Activated CD4-positive, alpha-beta T cell treated with anti-CD3 and anti-CD28 coated beads for 36 hours (primary cell): ENCODE measurements around the gene OS9. TPM values are rescaled to one million over a fixed set of nuclear protein-coding genes. Genes with fewer than 3 reads are reported as not detected.
A peak's percentile ranks its signal among the peaks of the same experiment; 100 is the strongest.
"Not testable (repeated sequence)": the region's sequence is repeated elsewhere in the genome, so short reads cannot be mapped to it uniquely, and the experiment has no call there.

ENCODE experiments used
- ATAC-seq: fragments of 200-7000 bp; cut with Tn5 transposase; one replicate; pipeline ENCODE4 v1.10.0; 2021; ENCODE audit warnings: mild to moderate bottlenecking, moderate library complexity
- CTCF ChIA-PET: fragments of 350-600 bp; sonication (Branson Sonifier 250); formaldehyde crosslinking; loops from one replicate; lab custom pipeline; 2021; ENCODE audit warnings: antibody characterized with exemption; lab: Charles Lee
- POLR2A ChIA-PET: fragments of 350-600 bp; sonication (Branson Sonifier 250); formaldehyde crosslinking; loops from one replicate; lab custom pipeline; 2021; ENCODE audit warnings: antibody characterized with exemption, inconsistent platforms; lab: Charles Lee
- DNase-seq: peaks from one replicate; pipeline ENCODE4 v3.0.0-alpha.2; 2020
- H3K27ac Mint-ChIP-seq: one replicate; pipeline ENCODE4 v1.8.0; 2021; ENCODE audit warnings: mixed read lengths
- H3K27me3 Mint-ChIP-seq: one replicate; pipeline ENCODE4 v1.8.0; 2021; ENCODE audit warnings: mixed read lengths
- H3K36me3 Mint-ChIP-seq: one replicate; pipeline ENCODE4 v1.8.0; 2021; ENCODE audit warnings: low read depth, mixed read lengths
- H3K4me1 Mint-ChIP-seq: one replicate; pipeline ENCODE4 v1.8.0; 2021; ENCODE audit warnings: mixed read lengths
- H3K4me3 Mint-ChIP-seq: one replicate; pipeline ENCODE4 v1.8.0; 2021; ENCODE audit warnings: mild to moderate bottlenecking, moderate library complexity, mixed read lengths
- H3K9me3 Mint-ChIP-seq: one replicate; pipeline ENCODE4 v1.8.0; 2021; ENCODE audit warnings: low read depth, mixed read lengths
- intact Hi-C, 2 experiments: fragments of 100-400 bp; cut with DNase I in 1 of 2; cut with micrococcal nuclease in 1 of 2; formaldehyde crosslinking; loops; one replicate each; pipeline versions ENCODE4 v1.14.2 to v1.15.1; 2022 to 2024; cut with DNase I, micrococcal nuclease
- total RNA-seq, 2 experiments: library from RNA; stranded (reverse); gene quantifications; one replicate each; pipeline ENCODE4 v1.2.3, GENCODE V29; 2021

The OS9 gene
- total RNA-seq, 2 experiments from 2014 or later = 61.7 to 63.2 TPM

- H3K4me1 Mint-ChIP-seq = no peaks in the 10 kb centered on the region
- DNase-seq (no peak), ATAC-seq (no peak)
- H3K4me3 Mint-ChIP-seq = no peak overlapping the region
- POLR2A ChIA-PET = interaction anchor here (0.6 to 0.7 kb wide), 2 partner anchors 11 to 114 kb away, joined by 3 read pairs; no protein-coding TSS in a partner anchor
- H3K27me3 Mint-ChIP-seq = peaks cover 2% of the 10 kb centered on the region
- no peaks in the 10 kb centered on the region for H3K9me3 Mint-ChIP-seq
- intact Hi-C loops = no loop called here
- H3K27ac Mint-ChIP-seq = no peak overlapping the region
- H3K36me3 Mint-ChIP-seq = no peaks in the 10 kb centered on the region
- CTCF ChIA-PET = no interaction called here
Observed at GRCh38 chr12:57666897-57667296, 27.0 kb upstream of the OS9 start.

GRCh38 chr12:57669691-57670090 lies 24.2 kb upstream of the OS9 start:
- H3K4me1 Mint-ChIP-seq, H3K9me3 Mint-ChIP-seq, H3K27me3 Mint-ChIP-seq, CTCF ChIA-PET, intact Hi-C loops, H3K36me3 Mint-ChIP-seq, H3K4me3 Mint-ChIP-seq, ATAC-seq, DNase-seq, POLR2A ChIA-PET, H3K27ac Mint-ChIP-seq: not testable (repeated sequence)

GRCh38 chr12:57671811-57672210 lies 22.1 kb upstream of the OS9 start:
- H3K4me1 Mint-ChIP-seq, H3K27ac Mint-ChIP-seq, POLR2A ChIA-PET, ATAC-seq, H3K9me3 Mint-ChIP-seq, H3K36me3 Mint-ChIP-seq, intact Hi-C loops, H3K4me3 Mint-ChIP-seq, H3K27me3 Mint-ChIP-seq, DNase-seq: not testable (repeated sequence)
- CTCF ChIA-PET = interaction anchor here (0.7 to 1.6 kb wide), 2 partner anchors 39 to 100 kb away, joined by 3 read pairs; partner anchors contain the start of gene B4GALNT1

GRCh38 chr12:57672801-57673200 lies 21.1 kb upstream of the OS9 start:
- CTCF ChIA-PET = interaction anchor here (0.6 to 1.1 kb wide), 3 partner anchors 20 to 91 kb away, joined by 3 read pairs; no protein-coding TSS in a partner anchor
- intact Hi-C loops = no loop called here
- no peak for ATAC-seq
- Mint-ChIP-seq H3K27ac (no peak overlapping the region), H3K9me3 (no peaks in the 10 kb centered on the region), H3K36me3 (no peaks in the 10 kb centered on the region), H3K4me3 (no peak overlapping the region), H3K4me1 (no peaks in the 10 kb centered on the region), H3K27me3 (peaks cover 2% of the 10 kb centered on the region)
- POLR2A ChIA-PET = no interaction called here
- no peak for DNase-seq

GRCh38 chr12:57674691-57675090 lies 19.2 kb upstream of the OS9 start:
- Mint-ChIP-seq H3K36me3 (no peaks in the 10 kb centered on the region), H3K27ac (no peak overlapping the region), H3K4me1 (no peaks in the 10 kb centered on the region), H3K27me3 (no peaks in the 10 kb centered on the region), H3K4me3 (no peak overlapping the region), H3K9me3 (no peaks in the 10 kb centered on the region)
- DNase-seq = no peak
- ATAC-seq = no peak
- POLR2A ChIA-PET = no interaction called here
- CTCF ChIA-PET = interaction anchor here (0.6 kb wide), 1 partner anchor 43 kb away, joined by 3 read pairs; no protein-coding TSS in a partner anchor
- intact Hi-C loops = no loop called here

GRCh38 chr12:57677947-57678346 lies 16.0 kb upstream of the OS9 start:
- H3K36me3 Mint-ChIP-seq, H3K27me3 Mint-ChIP-seq, H3K9me3 Mint-ChIP-seq, DNase-seq, H3K4me3 Mint-ChIP-seq, ATAC-seq, intact Hi-C loops, CTCF ChIA-PET, H3K27ac Mint-ChIP-seq, H3K4me1 Mint-ChIP-seq: not testable (repeated sequence)
- POLR2A ChIA-PET = interaction anchor here (0.6 kb wide), 1 partner anchor 12 kb away, joined by 3 read pairs; no protein-coding TSS in a partner anchor

GRCh38 chr12:57679697-57680096 lies 14.2 kb upstream of the OS9 start:
- no peak overlapping the region for H3K27ac Mint-ChIP-seq
- H3K4me1 Mint-ChIP-seq = no peaks in the 10 kb centered on the region
- no peaks in the 10 kb centered on the region for H3K36me3 Mint-ChIP-seq
- ATAC-seq (no peak), DNase-seq (no peak)
- intact Hi-C loops = no loop called here
- H3K27me3 Mint-ChIP-seq = peaks cover 1% of the 10 kb centered on the region
- no peak overlapping the region for H3K4me3 Mint-ChIP-seq
- peaks cover 2% of the 10 kb centered on the region for H3K9me3 Mint-ChIP-seq
- ChIA-PET POLR2A (no interaction called here), CTCF (interaction anchor here (0.5 to 1.2 kb wide), 2 partner anchors 96 to 466 kb away, joined by 3 read pairs; no protein-coding TSS in a partner anchor)

- peaks cover 27% of the 10 kb centered on the region for H3K27me3 Mint-ChIP-seq
- intact Hi-C loops = no loop called here
- no peaks in the 10 kb centered on the region for H3K36me3 Mint-ChIP-seq
- no peaks in the 10 kb centered on the region for H3K9me3 Mint-ChIP-seq
- no peak overlapping the region for H3K4me3 Mint-ChIP-seq
- DNase-seq (no peak), ATAC-seq (no peak)
- ChIA-PET POLR2A (interaction anchor here (0.6 kb wide), 2 partner anchors 57 to 68 kb away, joined by 3 to 10 read pairs; partner anchors contain the start of gene TSPAN31), CTCF (interaction anchor here (0.6 kb wide), 2 partner anchors 28 to 69 kb away, joined by 4 read pairs; no protein-coding TSS in a partner anchor)
- no peaks in the 10 kb centered on the region for H3K4me1 Mint-ChIP-seq
- H3K27ac Mint-ChIP-seq = no peak overlapping the region
Observed at GRCh38 chr12:57687862-57688261, 6.1 kb upstream of the OS9 start.

- POLR2A ChIA-PET = no interaction called here
- Mint-ChIP-seq H3K27me3 (peaks cover 27% of the 10 kb centered on the region), H3K4me3 (no peak overlapping the region), H3K4me1 (no peaks in the 10 kb centered on the region), H3K27ac (no peak overlapping the region), H3K9me3 (no peaks in the 10 kb centered on the region), H3K36me3 (no peaks in the 10 kb centered on the region)
- CTCF ChIA-PET = interaction anchor here (0.6 to 0.8 kb wide), 2 partner anchors 458 to 939 kb away, joined by 3 to 5 read pairs; no protein-coding TSS in a partner anchor
- intact Hi-C loops = no loop called here
- ATAC-seq (no peak), DNase-seq (no peak)
Observed at GRCh38 chr12:57688931-57689330, 5.0 kb upstream of the OS9 start.

GRCh38 chr12:57692500-57692899 lies 1.4 kb upstream of the OS9 start:
- peaks cover 14% of the 10 kb centered on the region for H3K27me3 Mint-ChIP-seq
- no peak for DNase-seq

GRCh38 chr12:57693317-57693658 lies 644 bp upstream of the OS9 start:
- intact Hi-C loops = loop anchor here (1.0 to 5.0 kb wide), 7 partner anchors 51 to 216 kb away; partner anchors contain the start of genes ARHGAP9 (in 1 of the 2), B4GALNT1 (in 1 of the 2), DDIT3 (in 1 of the 2) and PIP4K2C (in 1 of the 2)
- Mint-ChIP-seq H3K4me3 (no peak overlapping the region), H3K27me3 (peaks cover 11% of the 10 kb centered on the region), H3K4me1 (peaks cover 4% of the 10 kb centered on the region), H3K9me3 (no peaks in the 10 kb centered on the region), H3K36me3 (peaks cover 21% of the 10 kb centered on the region), H3K27ac (no peak overlapping the region)
- ATAC-seq (peak; percentile 1), DNase-seq (no peak)
- POLR2A ChIA-PET = interaction anchor here (0.6 to 0.7 kb wide), 2 partner anchors 27 to 110 kb away, joined by 4 to 6 read pairs; no protein-coding TSS in a partner anchor
- CTCF ChIA-PET = interaction anchor here (0.7 to 2.7 kb wide), 16 partner anchors 10 to 233 kb away, joined by 3 to 17 read pairs (median 3); partner anchors contain the start of genes B4GALNT1 and TSPAN31

More at GRCh38 chr12:57692500-57692899, 1.4 kb upstream of the OS9 start:
- no peak for ATAC-seq
- Mint-ChIP-seq H3K36me3 (peaks cover 17% of the 10 kb centered on the region), H3K4me3 (no peak overlapping the region), H3K27ac (no peak overlapping the region), H3K4me1 (peaks cover 4% of the 10 kb centered on the region), H3K9me3 (no peaks in the 10 kb centered on the region)
- CTCF ChIA-PET = interaction anchor here (0.7 to 2.7 kb wide), 10 partner anchors 9 to 109 kb away, joined by 3 to 17 read pairs (median 4); partner anchors contain the start of genes B4GALNT1 and TSPAN31
- POLR2A ChIA-PET = interaction anchor here (0.7 kb wide), 1 partner anchor 109 kb away, joined by 6 read pairs; no protein-coding TSS in a partner anchor
- intact Hi-C loops = loop anchor here (2.0 to 5.0 kb wide), 3 partner anchors 60 to 215 kb away; partner anchors contain the start of genes ARHGAP9 (in 1 of the 2) and B4GALNT1 (in 1 of the 2)
